ENCODE results near the gene UBALD2.
A peak's percentile ranks its signal among the peaks of the same experiment; 100 is the strongest.
"Not testable (repeated sequence)": the region's sequence is repeated elsewhere in the genome, so short reads cannot be mapped to it uniquely, and the experiment has no call there.

UBALD2 gene

DNA sequence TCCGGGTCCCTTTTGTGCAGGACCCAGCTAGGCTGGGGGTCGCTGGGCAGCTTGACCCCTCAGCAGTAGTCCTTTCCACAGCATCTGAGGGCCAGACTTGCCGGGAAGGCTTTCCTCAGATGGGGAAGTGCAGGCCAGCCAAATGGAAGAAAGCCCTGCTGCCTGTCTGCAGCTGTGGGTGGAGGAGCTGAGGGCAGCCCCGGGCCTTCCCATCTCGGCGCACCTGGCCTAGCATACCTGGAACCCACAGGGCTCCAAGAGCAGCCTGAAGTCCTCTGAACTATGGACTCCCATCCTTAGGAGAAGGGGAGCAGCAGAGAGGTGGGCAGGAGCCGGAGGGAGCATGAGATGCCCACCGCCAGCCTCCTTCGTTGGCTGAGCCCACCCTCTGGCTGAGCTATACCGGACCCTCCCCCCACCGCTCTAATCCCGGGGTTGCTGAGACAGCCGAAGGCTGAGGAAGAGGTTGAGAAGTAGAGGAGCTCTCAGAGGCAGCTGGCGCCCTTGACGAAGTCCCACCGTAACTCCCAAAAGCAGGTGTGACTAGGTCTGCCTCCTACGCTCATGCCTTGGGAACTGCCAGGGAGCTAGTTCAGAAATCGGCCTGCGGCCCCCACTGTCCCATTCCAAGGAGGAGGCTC, 13.2 kb downstream of the UBALD2 start:
- no peak for DNase-seq (ENCODE audit: low read depth)

DNA sequence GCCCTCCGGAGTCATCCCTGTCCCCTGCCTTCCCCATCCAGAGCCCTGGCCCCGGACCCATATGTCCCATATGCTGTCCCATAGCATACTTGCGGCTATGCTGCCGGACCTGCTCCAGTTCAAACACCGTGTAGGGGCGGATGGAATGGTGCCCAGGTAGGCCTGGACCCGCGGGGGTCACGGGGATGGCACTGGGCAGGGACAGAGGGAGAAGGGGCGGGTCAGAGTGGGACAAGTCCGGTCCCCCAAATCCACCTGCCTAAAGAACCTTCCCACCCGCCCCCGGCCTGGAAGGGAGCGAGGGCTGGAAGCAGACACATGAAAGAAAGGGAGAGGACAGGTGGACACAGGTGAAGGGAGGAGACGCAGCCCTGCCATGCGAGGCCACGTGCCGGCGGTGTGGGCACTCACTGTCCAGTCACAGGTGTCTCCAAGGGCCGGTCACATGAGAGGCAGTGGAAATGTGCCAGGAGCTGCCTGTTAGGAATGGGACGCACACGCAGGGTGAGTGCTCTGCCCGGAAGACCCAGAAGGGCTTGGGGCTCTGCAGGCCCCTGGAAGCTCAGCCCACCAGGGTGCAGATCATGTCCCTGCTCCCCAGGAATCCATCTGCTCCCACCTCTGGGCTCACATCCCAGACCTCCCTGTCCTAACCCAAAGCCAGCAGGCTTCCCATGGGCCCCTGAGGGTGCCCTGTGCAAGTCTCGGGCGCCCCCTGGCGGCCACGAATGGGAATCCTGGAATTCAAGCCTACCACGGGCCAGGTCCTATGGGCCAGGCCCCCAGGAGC, 14.0 kb downstream of the UBALD2 start:
- DNase-seq (ENCODE audit: low read depth) = peak; percentile 79

DNA sequence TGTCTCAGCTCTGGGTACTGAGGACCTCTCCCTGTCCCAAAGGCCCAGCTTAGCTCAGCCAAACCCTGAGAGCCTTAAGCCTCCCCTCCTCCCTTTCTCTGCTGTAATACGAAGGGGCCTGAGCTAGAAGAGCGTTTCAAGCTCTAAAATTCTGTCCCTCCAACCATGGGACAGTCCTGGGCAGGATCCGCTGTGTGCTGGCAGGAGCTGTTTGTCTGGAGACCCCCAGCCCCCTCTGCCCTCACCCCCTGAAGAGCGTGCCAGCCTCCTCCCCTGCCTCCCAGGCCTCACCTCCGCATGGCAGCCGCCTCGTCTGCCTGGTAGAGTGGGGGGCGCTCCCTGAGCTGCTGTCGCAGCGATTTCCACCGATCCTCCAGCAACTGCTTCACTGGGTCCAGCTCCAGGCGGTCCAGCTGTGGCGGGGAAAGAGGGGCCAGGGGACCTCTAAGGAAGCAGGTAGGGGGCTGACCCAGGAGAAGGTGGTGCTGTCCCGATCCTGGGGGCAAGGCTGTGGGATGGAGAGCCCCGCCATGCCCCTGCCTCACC, 14.7 kb downstream of the UBALD2 start:
- no peak for DNase-seq (ENCODE audit: low read depth)

DNA sequence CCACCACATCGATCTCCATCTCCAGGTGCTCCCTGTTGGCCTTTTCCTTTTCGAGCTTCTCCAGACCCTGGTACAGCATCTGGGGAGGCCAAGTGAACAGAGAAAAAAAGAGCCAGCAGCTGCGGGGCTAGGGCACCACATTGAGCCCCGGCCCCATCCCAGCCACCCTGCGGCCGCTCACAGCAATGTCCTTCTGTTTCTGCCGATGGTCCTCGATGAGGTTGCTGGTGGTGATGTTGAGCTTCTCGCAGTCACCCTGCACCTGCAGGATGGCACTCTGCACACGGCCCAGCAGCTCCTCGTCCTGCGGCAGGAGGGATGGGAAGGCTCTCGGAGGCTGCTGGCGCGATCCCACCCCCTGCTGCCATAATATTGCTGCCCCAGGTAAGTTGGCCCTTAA, 15.5 kb downstream of the UBALD2 start:
- DNase-seq (ENCODE audit: low read depth) = no peak

DNA sequence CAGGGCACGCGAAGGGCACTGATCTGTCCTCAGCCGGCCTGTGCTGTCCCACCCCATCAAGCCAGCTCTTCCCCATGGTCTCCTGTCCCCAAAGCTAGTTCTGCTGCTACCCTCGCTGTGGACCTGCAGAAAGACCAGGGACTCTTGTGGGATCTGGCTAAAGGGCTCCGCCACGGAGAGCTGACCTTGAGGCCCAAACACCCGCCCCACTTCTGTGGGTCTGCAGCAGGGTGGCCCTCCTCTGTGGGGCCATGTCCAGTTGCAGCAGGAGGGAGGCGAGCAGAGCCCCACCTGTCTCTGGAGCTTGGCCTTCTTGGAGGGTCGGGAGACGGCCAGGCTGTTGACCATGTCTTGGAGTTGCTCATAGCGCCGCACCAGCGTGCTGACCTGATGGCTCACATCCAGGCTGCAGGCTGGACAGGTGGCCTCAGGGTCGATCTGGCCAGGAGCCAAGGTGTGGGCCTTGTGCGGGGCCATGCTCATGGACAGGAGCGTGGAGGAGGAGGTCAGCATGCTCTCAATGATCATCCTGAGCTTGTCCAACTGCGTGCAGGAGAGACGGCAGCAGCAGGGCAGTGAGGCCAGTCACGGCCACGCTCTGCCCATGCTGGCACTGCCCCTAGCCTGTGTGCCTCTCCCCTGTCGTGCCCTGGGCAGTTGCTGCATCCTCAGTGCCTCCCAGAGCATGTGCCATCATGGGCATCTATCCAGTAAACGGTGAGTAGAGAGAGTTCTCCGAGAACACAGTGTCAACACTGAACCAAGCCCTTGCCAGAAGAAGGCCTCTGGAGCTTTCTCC, 16.6 kb downstream of the UBALD2 start:
- no peak for DNase-seq (ENCODE audit: low read depth)

DNA sequence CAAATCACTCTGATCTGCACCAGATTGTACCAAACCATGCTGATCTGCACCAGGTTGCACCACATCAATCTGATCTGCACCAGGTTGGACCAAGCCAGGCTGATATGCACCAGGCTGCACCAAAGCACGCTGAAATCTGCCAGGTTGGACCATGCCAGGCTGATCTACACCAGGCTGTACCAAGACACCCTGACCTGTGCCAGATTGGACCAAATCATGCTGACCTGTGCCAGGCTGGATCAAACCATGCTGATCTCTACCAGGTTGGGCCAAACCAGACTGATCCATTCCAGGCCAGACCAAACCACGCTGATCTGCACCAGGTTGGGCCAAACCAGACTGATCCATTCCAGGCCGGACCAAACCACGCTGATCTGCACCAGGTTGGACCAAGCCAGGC, 27.4 kb downstream of the UBALD2 start:
- no peak for DNase-seq (ENCODE audit: low read depth)

DNA sequence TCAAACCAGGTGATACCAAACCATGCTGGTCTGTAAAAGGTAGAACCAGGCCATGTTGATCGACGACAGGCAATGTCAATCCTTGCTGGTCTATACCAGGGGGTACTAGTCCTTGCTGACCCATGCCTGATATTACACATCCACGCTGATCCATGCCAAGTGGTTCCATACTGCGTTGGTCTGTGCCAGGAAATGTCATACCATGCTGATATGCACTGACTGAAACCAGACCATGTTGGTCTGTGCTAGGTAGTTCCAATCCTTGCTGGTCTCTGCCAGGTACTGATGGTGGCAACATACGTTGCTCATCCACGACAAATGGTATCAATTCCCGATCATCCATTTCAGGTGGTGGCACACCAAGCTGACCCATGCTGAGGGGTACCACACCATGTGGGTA, 28.0 kb downstream of the UBALD2 start:
- no peak for DNase-seq (ENCODE audit: low read depth)

DNA sequence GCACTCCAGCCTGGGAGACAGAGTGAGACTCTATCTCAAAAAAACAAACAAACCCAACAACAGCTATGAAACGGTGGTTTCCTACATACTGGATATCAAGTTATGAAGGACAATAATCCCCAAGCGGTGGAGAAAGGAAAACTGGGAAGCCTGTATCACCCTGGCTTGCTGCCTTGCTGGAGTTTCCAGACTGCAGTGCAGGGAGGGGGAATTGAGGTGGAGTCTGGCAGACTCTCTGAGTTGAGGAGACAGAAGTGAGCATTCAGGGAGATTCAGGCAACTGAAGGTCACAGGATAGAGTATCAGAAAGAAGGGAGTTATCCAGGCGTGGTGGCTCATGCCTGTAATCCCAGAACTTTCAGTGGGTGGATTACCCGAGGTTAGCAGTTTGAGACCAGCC, 31.0 kb downstream of the UBALD2 start:
- no peak for DNase-seq (ENCODE audit: low read depth)

DNA sequence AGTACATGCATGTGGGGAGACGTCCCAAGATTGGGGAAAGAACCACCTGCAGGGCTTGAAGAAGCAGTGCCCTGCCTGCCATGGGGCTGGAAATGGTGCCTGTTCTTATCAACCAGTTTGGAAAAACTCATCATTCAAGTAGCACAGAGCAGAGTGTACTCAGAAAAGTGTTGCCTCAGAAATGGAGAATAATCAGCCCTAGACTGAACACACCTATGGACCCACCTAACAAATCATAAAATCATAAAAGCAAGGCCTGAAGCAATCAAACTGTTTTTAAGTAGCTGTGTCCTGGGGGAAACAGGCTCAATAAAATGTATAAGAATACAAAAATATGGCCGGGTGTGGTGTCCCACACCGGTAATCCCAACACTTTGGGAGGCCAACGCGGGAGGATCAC, 31.7 kb downstream of the UBALD2 start:
- no peak for DNase-seq (ENCODE audit: low read depth)

DNA sequence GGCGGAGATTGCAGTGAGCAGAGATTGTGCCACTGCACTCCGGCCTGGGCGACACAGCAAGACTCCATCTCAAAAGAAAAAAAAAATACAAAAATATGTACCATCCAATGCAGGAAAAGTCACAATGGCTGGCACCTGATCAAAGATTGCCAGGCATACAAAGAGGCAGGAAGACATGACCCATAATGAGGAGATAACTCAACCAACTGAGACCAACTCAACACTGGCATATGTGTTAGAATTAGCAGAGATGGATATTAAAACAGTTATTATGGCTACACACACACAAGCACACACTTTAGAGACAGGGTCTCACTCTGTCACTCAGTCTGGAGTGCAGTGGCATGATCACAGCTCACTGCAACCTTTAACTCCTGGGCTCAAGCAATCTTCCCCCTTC, 32.3 kb downstream of the UBALD2 start:
- DNase-seq (ENCODE audit: low read depth) = no peak

DNA sequence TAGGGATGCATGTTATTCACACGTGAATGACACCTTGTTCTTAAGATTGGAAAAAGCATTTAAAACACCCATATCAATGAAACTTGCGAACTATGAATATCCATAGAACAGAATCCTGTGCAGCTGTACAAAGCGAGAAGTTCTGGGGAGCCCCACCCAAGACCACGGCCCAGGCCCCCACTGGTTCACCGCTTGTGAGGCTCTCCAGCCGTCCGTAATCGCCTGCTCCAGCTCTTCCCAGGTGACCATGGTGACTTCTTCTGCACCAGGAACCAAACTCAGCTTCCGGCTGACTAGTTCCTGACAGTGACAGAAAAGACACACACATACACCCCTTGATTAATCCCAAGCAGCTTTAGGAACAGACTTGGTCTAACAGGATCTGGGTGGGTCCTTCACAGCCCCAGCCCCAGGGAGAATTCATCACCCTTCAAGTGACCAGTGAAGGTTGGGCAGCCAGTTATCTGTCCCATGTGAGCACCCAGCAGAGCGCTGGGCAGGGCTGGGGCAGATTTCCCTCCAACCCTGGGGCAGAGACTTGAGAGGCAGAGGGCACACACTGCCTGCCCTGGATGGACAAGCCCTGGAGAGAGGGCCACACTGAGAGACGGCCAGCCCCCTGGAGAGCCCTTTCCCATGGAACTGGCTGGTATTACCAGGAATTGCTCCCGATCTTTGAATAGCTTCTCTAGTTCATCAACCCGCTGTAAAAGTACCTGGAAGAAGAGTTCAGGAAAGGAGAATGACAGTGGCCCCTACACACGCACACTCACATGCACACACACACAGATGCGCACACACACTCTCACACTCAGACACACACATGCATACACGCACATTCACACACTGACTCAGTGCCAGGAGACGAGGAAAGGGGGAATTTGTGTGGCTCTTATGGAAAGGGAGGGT, 39.3 kb downstream of the UBALD2 start:
- no peak for DNase-seq (ENCODE audit: low read depth)

DNA sequence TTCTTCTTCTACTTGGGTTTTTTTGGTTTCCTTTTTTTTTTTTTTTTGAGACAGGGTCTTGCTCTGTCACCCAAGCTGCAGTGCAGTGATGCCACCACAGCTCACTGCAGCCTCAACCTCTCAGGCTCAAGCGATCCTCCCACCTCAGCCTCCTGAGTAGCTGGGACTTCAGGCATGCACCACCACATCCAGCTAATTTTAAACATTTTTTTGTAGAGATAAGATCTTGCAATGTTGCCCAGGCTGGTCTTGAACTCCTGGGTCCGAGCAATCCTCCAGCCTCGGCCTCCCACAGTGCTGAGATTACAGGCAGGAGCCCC, 39.9 kb downstream of the UBALD2 start:
- not testable (repeated sequence) for DNase-seq (ENCODE audit: low read depth)

DNA sequence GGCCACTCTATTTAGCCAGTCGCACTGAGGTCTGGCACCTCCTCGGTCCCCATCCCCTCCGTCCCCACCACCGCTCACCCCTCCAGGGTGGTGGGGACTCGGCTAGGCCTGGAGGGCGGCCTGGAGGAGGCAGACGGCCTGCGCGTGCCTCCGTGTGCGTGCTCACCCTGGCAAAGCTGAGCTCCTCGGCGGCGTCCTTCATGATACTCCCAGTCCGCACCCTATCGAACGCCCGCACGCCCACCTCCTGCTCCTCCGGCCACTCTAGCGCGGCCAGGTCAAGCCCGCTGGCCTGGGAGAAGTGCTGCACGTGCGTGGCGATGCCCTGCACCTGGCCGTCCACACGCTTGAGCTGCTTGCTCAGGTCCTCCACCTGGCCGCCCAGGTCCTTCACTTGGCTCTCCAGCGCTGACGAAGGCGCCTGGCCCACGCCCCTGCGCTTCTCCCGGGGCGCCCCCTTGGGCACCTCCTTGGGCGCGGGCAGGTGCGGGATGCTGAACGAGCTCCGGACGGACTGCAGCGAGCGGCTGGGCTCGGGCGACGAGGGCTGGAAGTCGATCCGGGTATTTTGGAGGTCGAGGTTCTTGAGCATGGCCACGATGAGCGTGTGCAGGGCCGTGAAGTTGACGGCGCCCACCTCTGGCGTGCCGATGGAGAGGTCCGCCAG, 42.3 kb downstream of the UBALD2 start:
- DNase-seq (ENCODE audit: low read depth) = no peak

DNA sequence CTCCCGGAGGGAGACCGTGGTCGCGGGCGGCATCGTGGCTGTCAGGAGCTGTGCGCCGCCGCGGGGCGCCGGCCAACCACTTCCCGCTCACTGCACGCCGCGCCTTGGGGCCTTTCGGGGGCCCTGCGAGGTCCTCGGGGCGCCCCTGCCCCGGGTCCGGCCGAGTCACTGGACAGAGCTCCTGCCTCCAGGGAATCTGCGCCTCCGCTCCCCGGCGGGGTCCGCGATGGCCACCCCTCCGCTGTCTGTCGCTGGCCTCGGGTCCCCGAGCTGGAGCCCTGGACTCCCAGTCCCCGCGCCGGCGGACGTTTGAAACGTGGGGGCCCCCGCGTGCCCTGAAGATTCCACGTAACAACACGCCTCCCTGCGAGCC, 42.8 kb downstream of the UBALD2 start, which contains the start of gene QRICH2:
Gene QRICH2 (minus strand): TSS at position 311 of the 373 bp plus-strand sequence. CDS start 278 bp downstream, at position 33.
- DNase-seq (ENCODE audit: low read depth) = no peak

DNA sequence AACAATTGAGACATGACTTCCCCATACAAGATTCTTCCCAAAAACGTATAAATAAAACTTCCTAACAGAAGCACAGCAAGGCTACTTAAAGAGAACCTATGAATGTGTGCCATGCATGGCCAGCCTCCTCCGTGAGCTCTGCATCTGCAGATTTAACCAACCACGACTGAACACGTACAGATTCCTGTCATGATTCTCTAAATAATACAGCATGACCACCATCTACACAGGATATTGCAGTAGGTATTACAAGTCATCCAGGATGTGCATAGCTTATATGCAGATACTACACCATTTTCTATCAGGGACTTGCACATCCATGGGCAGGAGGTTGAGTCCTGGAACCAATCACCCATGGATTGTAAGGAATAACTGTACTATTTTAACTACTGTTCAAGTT, 44.3 kb downstream of the UBALD2 start:
- DNase-seq (ENCODE audit: low read depth) = no peak

DNA sequence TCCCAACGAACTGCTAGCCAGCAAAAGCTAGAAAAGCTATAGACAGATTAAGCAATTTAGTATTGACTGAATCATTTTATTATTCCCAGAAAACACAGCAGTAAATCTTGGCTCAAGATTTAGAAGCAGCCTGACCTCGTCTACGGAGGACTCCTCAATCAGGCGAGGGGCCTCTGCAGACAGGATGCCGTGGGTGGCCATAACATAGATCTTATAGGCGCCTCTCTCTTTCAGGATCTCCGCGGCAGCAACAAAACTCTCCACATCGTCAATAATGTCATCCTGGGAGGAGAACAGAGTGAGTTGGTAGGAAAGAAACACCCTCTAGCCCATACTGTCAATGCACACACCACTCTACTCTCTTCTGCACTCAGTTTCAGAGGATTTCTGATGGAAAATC, 47.6 kb downstream of the UBALD2 start:
- DNase-seq (ENCODE audit: low read depth) = no peak

DNA sequence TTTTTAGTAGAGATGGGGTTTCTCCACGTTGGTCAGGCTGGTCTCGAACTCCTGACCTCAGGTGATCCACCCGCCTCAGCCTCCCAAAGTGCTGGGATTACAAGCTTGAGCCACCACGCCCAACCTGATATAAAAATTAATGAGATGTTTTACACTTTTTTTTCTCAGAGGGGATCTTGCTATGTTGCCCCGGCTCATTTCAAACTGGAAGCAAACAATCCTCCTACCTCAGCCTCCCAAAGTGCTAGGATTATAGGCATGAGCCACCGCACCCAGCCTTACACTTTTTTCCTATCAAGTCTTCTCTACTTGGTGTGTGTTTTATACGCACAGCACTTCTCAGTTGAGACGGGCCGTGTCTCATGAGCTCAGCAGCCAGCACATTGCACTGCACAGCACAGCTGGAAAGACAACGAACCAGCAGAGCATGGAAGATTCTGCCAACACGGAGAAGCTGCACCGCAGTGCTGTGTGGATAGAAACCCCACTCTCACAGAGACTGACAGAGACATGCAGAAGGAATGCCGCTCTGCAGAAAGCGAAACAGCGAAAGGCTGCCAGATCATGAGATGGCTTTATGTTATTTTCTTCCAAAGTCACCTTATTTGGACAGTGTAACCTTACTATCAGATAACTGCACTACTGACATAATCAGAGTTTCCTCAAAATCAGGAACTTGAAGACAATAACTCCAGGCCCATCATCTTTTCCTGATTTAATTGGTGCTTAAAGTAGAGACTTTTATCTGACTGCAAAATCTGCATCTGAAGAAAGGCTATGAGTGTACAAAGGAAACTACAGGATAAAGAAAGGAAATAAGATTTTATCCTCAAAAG, 49.5 kb downstream of the UBALD2 start:
- DNase-seq (ENCODE audit: low read depth) = no peak

DNA sequence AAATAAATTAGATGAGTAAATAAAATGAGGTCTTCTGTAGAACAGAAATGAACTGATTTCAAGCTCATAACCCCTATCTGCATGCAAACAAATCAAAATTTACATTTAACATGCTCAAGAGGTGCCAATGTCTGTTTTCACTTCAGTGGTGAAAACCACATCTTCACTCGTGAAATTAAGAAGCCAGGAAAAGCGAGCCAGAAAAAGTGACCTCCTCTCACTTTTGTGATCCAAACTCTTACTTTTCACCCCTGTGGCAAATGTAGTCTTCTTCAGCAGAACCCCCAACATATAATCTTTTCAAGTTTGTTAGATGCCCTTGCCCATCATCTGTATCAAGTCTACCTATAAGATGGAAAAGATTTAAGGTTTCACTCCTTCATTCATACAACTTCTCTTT, 52.4 kb downstream of the UBALD2 start:
- DNase-seq (ENCODE audit: low read depth) = no peak

DNA sequence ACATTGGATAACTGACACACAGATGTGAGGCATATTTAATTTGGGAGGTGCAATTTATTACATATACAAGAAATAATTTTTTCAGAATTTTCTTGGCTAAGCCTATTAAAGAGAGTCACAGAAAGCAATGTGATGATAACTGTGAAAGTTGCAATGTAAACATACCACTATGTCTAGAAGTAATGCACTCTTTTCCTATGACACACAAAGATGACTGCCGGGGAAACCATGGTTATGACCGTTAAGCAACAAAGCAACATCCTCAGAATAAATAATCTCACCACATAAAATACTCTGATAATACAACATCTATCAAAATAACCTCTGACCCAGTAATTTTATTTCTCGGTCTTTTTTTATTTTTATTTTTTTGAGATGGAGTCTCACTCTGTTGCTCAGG, 53.4 kb downstream of the UBALD2 start:
- no peak for DNase-seq (ENCODE audit: low read depth)

Data from stimulated activated CD8-positive, alpha-beta memory T cell treated with anti-CD3 and anti-CD28 coated beads, Interleukin-7, amount 100 ng/mL, for 24 hours (primary cell).